Measurements from ENCODE around the gene TNFRSF17.

The TNFRSF17 gene

DNA sequence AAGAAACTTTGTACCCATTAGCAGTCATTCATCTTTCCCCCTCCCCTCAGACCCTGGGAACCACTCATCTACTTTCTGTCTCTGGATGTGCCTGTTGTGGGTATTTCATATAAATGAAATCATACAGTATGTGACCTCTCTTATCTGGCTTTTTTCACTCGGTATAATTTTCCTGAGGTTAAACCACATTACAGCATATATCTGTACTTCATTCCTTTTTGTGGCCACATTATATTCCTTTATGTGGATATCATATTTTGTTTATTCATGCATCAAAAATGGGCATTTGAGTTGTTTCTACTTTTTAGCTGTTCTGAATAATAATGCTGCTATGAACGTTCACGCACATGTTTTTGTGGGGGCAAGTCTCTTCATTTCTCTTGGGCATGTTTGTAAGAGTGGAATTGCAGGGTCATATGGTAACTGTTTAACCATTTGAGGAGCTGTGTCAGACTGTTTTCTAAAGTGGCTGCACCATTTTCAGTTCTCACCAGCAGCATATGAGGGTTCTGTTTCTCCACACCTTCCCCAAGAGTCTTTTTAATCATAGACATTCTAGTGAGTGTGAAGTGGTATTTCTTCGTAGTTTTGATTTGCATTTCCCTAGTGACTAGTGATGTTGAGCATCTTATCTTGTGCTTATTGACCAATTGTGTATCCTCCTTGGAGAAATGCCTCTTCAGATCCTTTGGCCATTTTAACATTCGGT, 15.3 kb downstream of the TNFRSF17 start:
- H3K9me3 ChIP-seq (ENCODE audit: insufficient read depth, low read length, severe bottlenecking): no peaks in the 10 kb centered on the region
- H3K4me2 ChIP-seq (ENCODE audit: insufficient read depth, low read length): no peak overlapping the region
- no peak overlapping the region for H3K4me3 ChIP-seq (ENCODE audit: low read depth in 1 of 2, low read length in 2 of 2)
- H3K36me3 ChIP-seq (ENCODE audit: insufficient read depth, low read length): no peaks in the 10 kb centered on the region; the same call in 1 of the 2 replicates
- no peak overlapping the region for H2AFZ ChIP-seq (ENCODE audit: low read depth, low read length)
- ATAC-seq (ENCODE audit: insufficient read depth, low read depth) (no peak), DNase-seq (no peak)
- H4K20me1 ChIP-seq (ENCODE audit: insufficient read depth, low read length): peaks cover under 1% of the 10 kb centered on the region; the same call in 1 of the 2 replicates
- H3K27ac ChIP-seq (ENCODE audit: low read length): no peak overlapping the region
- H3K9ac ChIP-seq (ENCODE audit: low read depth, low read length): no peak overlapping the region
- TF ChIP-seq CTCF (IDR thresholded peaks at IDR 0.05; ENCODE audit: borderline replicate concordance, extremely low read depth, low read length, poor library complexity, severe bottlenecking): no peak
- no peak for TF ChIP-seq EZH2 (IDR thresholded peaks at IDR 0.05; ENCODE audit: borderline replicate concordance, low read depth, low read length, severe bottlenecking)
- H3K27me3 ChIP-seq (ENCODE audit: insufficient read depth, low read length, poor library complexity): no peaks in the 10 kb centered on the region
- H3K4me1 ChIP-seq (ENCODE audit: insufficient read depth, low read length): peaks cover 26% of the 10 kb centered on the region
- peaks cover 31% of the 10 kb centered on the region for H3K79me2 ChIP-seq (ENCODE audit: insufficient read depth, low read length)

DNA sequence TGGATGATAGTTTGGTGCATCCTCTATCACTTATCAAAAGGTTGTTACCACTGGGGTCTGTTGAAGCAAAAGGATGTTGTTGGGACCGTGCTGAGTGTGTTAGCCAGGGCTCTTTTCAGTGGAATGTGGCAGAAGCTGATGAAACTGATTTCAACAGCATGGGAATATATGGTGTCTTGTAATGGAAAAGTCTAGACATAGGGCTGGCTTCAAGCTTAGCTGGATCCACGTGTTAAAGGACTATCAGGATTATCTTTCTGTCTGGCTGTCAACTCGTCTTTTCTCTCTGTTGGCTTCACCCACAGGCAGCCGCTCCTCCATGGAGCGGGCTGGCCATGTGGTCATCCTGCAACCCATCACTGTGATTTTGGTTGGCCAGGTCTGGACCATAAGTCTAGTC, 20.2 kb downstream of the TNFRSF17 start:
- Histone ChIP-seq H3K36me3 (ENCODE audit: insufficient read depth, low read length) (no peaks in the 10 kb centered on the region), H3K4me2 (ENCODE audit: insufficient read depth, low read length) (no peak overlapping the region), H3K4me3 (ENCODE audit: low read depth in 1 of 2, low read length in 2 of 2) (no peak overlapping the region), H2AFZ (ENCODE audit: low read depth, low read length) (no peak overlapping the region), H3K9me3 (ENCODE audit: insufficient read depth, low read length, severe bottlenecking) (no peaks in the 10 kb centered on the region), H3K79me2 (ENCODE audit: insufficient read depth, low read length) (no peaks in the 10 kb centered on the region; the same call in 1 of the 2 replicates), H3K4me1 (ENCODE audit: insufficient read depth, low read length) (no peaks in the 10 kb centered on the region), H3K27me3 (ENCODE audit: insufficient read depth, low read length, poor library complexity) (no peaks in the 10 kb centered on the region), H4K20me1 (ENCODE audit: insufficient read depth, low read length) (peaks cover 8% of the 10 kb centered on the region), H3K9ac (ENCODE audit: low read depth, low read length) (no peak overlapping the region), H3K27ac (ENCODE audit: low read length) (no peak overlapping the region)
- no peak for ATAC-seq (ENCODE audit: insufficient read depth, low read depth)
- TF ChIP-seq EZH2 (IDR thresholded peaks at IDR 0.05; ENCODE audit: borderline replicate concordance, low read depth, low read length, severe bottlenecking) (no peak), CTCF (IDR thresholded peaks at IDR 0.05; ENCODE audit: borderline replicate concordance, extremely low read depth, low read length, poor library complexity, severe bottlenecking) (no peak)
- no peak for DNase-seq

DNA sequence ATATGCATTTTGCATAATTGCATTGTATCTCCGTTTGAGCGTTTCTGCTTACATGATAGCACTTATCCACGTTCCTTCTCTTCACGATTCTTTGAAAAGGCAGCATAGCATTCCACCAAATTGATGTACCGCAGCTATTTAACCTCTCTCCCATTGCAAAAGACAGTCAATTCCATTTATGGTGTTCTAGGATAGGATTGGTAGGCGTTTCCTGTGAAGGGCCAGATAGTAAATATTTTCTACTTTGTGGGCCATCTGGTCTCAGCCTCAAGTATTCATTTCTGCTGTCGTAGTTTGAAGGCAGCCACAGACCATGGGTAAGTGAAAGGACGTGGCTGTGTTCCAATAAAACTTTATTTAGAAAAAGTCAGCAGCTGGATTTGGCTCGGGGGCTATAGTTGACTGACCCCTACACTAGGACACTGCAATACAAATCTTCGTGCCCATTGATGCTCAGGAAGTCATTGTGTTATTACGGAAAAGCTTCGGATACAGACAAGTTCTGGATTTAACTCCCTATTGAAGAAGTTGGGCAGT, 21.6 kb downstream of the TNFRSF17 start:
- no peaks in the 10 kb centered on the region for H3K36me3 ChIP-seq (ENCODE audit: insufficient read depth, low read length)
- H3K4me3 ChIP-seq (ENCODE audit: low read depth in 1 of 2, low read length in 2 of 2): no peak overlapping the region
- ATAC-seq (ENCODE audit: insufficient read depth, low read depth) (no peak), DNase-seq (no peak)
- no peak overlapping the region for H3K4me2 ChIP-seq (ENCODE audit: insufficient read depth, low read length)
- H3K9ac ChIP-seq (ENCODE audit: low read depth, low read length): no peak overlapping the region
- H3K79me2 ChIP-seq (ENCODE audit: insufficient read depth, low read length): no peaks in the 10 kb centered on the region; the same call in 1 of the 2 replicates
- no peaks in the 10 kb centered on the region for H3K9me3 ChIP-seq (ENCODE audit: insufficient read depth, low read length, severe bottlenecking)
- TF ChIP-seq EZH2 (IDR thresholded peaks at IDR 0.05; ENCODE audit: borderline replicate concordance, low read depth, low read length, severe bottlenecking) (no peak), CTCF (IDR thresholded peaks at IDR 0.05; ENCODE audit: borderline replicate concordance, extremely low read depth, low read length, poor library complexity, severe bottlenecking) (no peak)
- H2AFZ ChIP-seq (ENCODE audit: low read depth, low read length): no peak overlapping the region
- no peaks in the 10 kb centered on the region for H3K4me1 ChIP-seq (ENCODE audit: insufficient read depth, low read length)
- H4K20me1 ChIP-seq (ENCODE audit: insufficient read depth, low read length): peaks cover 8% of the 10 kb centered on the region
- H3K27ac ChIP-seq (ENCODE audit: low read length): no peak overlapping the region
- no peaks in the 10 kb centered on the region for H3K27me3 ChIP-seq (ENCODE audit: insufficient read depth, low read length, poor library complexity)
